ENCODE data around the gene TMIE. TPM values are rescaled to one million over a fixed set of nuclear protein-coding genes. Genes with fewer than 3 reads are reported as not detected.

The TMIE gene
- total and polyA plus RNA-seq, 2 of the 4 experiments (the other 2 are of a cell fraction), result 0.12 TPM; not detected in 1

GRCh38 chr3:46722443-46722842 is 21.3 kb downstream of the TMIE start:
- H3K56ac ChIP-seq (ENCODE audit: extremely low read depth, insufficient read depth, low read length), result no peak overlapping the region
- DNase-seq (no peak), ATAC-seq (ENCODE audit: low read depth) (no peak)
- H3K79me1 ChIP-seq (ENCODE audit: low read depth in 1 of 2, low read length in 2 of 2), result no peaks in the 10 kb centered on the region
- CTCF ChIA-PET, result interaction anchor here (0.7 kb wide), 1 partner anchor 121 kb away, joined by 3 read pairs; no protein-coding TSS in a partner anchor
- H3K27ac ChIP-seq (ENCODE audit: insufficient read depth, low read length), result no peak overlapping the region
- no TSS peak for BruUV-seq (replicated peaks)
- no peak overlapping the region for H3K4me2 ChIP-seq (ENCODE audit: low read depth, low read length)
- no peak overlapping the region for H3K9ac ChIP-seq (ENCODE audit: low read depth, low read length)
- H3K36me3 ChIP-seq (ENCODE audit: control insufficient read depth, insufficient read depth, low read length), result no peaks in the 10 kb centered on the region
- H3K4me1 ChIP-seq (ENCODE audit: control insufficient read depth, insufficient read depth, low read length), result no peaks in the 10 kb centered on the region
- no peaks in the 10 kb centered on the region for H4K20me1 ChIP-seq (ENCODE audit: insufficient read depth, low read length)
- TF ChIP-seq MXI1 (IDR thresholded peaks at IDR 0.05; ENCODE audit: borderline replicate concordance, low read depth, low read length), result no peak
- TF ChIP-seq RFX5 (IDR thresholded peaks at IDR 0.05; ENCODE audit: low read depth, low read length), result no peak
- no peak for TF ChIP-seq FOS (IDR thresholded peaks at IDR 0.05; ENCODE audit: low read depth, low read length)
- no peak for TF ChIP-seq SMC3 (IDR thresholded peaks at IDR 0.05; ENCODE audit: low read depth, low read length)
- TF ChIP-seq MAFK (IDR thresholded peaks at IDR 0.05; ENCODE audit: low read depth, low read length), result no peak
- TF ChIP-seq RAD21 (IDR thresholded peaks at IDR 0.05; ENCODE audit: low read length), result no peak
- no peak for TF ChIP-seq MAZ (IDR thresholded peaks at IDR 0.05; ENCODE audit: borderline replicate concordance, low read depth, low read length)
- no peak for TF ChIP-seq USF2 (IDR thresholded peaks at IDR 0.05; ENCODE audit: low read depth, low read length)
- TF ChIP-seq CEBPB (IDR thresholded peaks at IDR 0.05; ENCODE audit: low read depth, low read length), result no peak
- no peak for TF ChIP-seq BHLHE40 (IDR thresholded peaks at IDR 0.05; ENCODE audit: low read depth, low read length)
- TF ChIP-seq ELK1 (IDR thresholded peaks at IDR 0.05; ENCODE audit: borderline replicate concordance, low read depth, low read length), result no peak
- TF ChIP-seq CHD1 (IDR thresholded peaks at IDR 0.05; ENCODE audit: low read depth, low read length), result no peak
- no peak for TF ChIP-seq CTCF (conservative IDR thresholded peaks at IDR 0.05; ENCODE audit: low read depth, low read length)
- TF ChIP-seq NFE2L2 (IDR thresholded peaks at IDR 0.05; ENCODE audit: low read depth, low read length), result no peak
- POLR2A ChIA-PET (ENCODE audit: unreplicated experiment), result no interaction called here
- no peak overlapping the region for H2BK5ac ChIP-seq (ENCODE audit: low read depth, low read length, poor library complexity, severe bottlenecking)
- intact Hi-C loops (cut with micrococcal nuclease), result no loop called here
- dilution Hi-C loops (cut with HindIII; ENCODE audit: low sequenced_read_pairs, unreplicated experiment), result no loop called here
- no peak overlapping the region for H4K8ac ChIP-seq (ENCODE audit: low read depth in 2 of 2, low read length in 2 of 2)
- H2AFZ ChIP-seq (replicated peaks; ENCODE audit: low read length, poor library complexity), result no peak overlapping the region
- no peak overlapping the region for H3K4ac ChIP-seq (ENCODE audit: low read depth, low read length)
- no peak overlapping the region for H3K4me3 ChIP-seq (ENCODE audit: insufficient read depth, low read depth, low read length)
- H2BK15ac ChIP-seq (ENCODE audit: low read depth, low read length), result no peak overlapping the region
- H3K18ac ChIP-seq (ENCODE audit: low read depth, low read length), result no peak overlapping the region
- WGBS, 2 experiments (ENCODE audit: extremely low coverage in 2 of 2, insufficient read length in 1 of 2), result no CpG with 5 or more reads among the region's 5 CpGs
- no peak overlapping the region for H2BK120ac ChIP-seq (ENCODE audit: low read depth, low read length)
- no peak overlapping the region for H3K23ac ChIP-seq (ENCODE audit: low read depth, low read length)
- no peak overlapping the region for H4K91ac ChIP-seq (ENCODE audit: insufficient read depth, low read depth, low read length)
- H2AK5ac ChIP-seq (ENCODE audit: low read depth, low read length), result no peak overlapping the region
- in situ Hi-C loops (cut with MboI; ENCODE audit: low sequenced_read_pairs), result loop anchor here (25.0 kb wide), 1 partner anchor 640 kb away; no protein-coding TSS in a partner anchor
- H4K5ac ChIP-seq (ENCODE audit: low read depth, low read length), result no peak overlapping the region
- no peak overlapping the region for H2AK9ac ChIP-seq (replicated peaks; ENCODE audit: low read depth, low read length, poor library complexity)
- no peak overlapping the region for H3K14ac ChIP-seq (replicated peaks; ENCODE audit: low read depth, low read length)
- no peak overlapping the region for H2BK20ac ChIP-seq (ENCODE audit: low read depth, low read length)
- peaks cover 25% of the 10 kb centered on the region for H3K27me3 ChIP-seq (ENCODE audit: control insufficient read depth, insufficient read depth, low read length)
- no peaks in the 10 kb centered on the region for H3K9me1 ChIP-seq (ENCODE audit: insufficient read depth, low read length)
- no peaks in the 10 kb centered on the region for H3K9me3 ChIP-seq (ENCODE audit: control insufficient read depth, insufficient read depth, low read length)

Data from IMR-90 (cell line).